Ecto neural progenitor cell (in vitro differentiated cells): ENCODE data around the gene ETS2.

Experiments
- DNase-seq: peaks from one replicate; pipeline ENCODE4 v3.0.0-alpha.2; 2018; ENCODE audit warnings: low spot score

Gene ETS2

DNA sequence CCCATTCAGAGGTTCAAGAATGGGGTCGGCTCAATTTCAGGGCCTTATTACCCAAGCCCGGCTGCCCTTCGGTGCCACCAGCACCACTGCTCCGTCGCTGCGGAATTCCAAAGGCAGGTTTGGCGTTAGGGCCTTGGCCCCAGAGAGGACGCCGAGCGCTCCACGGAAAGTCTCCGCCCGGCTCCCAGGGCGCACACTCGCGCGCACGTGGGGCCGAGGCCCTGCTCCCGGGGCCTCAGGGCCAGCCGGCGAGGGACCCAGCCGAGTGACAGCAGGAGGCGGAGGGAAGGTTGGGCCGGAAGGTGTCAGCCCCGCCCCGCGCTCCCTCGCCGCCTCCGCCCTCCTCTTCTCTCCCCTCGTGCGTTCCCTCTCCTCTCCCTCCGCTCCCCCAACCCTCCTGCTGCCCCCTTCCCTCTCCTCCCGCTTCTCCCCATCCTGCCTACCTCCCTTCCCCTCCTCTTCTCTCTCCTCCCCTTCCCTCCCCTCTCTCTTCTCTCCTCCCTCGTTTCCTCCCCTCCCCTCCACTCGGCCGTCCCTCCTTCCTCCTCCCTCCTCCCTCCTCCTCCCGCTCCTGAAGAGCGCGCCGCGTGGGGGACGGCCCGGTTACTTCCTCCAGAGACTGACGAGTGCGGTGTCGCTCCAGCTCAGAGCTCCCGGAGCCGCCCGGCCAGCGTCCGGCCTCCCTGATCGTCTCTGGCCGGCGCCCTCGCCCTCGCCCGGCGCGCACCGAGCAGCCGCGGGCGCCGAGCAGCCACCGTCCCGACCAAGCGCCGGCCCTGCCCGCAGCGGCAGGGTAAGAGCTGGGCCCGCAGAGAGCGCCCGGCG, at the start of gene ETS2:
Gene ETS2, plus strand, starts transcription at position 602 of the 825 bp plus-strand sequence. CDS start 4,106 bp downstream, outside the sequence.
- DNase-seq, result peak; percentile 88

DNA sequence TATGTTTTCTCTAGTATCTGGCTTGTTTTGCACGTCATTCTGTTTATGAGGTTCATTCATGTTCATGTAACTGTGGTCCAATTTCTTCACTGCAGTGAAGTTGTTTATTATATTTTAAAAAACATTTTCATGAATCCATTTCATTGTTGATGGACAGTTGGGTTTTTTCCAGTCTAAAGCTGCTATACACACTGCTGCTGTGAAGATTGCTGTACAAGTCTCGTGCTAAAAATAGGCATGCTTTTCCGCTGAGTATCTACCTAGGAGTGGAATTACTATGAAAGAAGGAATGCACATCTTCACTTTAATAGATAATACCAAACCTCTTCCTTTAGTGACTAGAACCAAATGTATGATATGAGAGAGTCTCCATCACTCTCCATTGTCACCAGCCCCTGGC, 49.0 kb upstream of the ETS2 start:
- no peak for DNase-seq

DNA sequence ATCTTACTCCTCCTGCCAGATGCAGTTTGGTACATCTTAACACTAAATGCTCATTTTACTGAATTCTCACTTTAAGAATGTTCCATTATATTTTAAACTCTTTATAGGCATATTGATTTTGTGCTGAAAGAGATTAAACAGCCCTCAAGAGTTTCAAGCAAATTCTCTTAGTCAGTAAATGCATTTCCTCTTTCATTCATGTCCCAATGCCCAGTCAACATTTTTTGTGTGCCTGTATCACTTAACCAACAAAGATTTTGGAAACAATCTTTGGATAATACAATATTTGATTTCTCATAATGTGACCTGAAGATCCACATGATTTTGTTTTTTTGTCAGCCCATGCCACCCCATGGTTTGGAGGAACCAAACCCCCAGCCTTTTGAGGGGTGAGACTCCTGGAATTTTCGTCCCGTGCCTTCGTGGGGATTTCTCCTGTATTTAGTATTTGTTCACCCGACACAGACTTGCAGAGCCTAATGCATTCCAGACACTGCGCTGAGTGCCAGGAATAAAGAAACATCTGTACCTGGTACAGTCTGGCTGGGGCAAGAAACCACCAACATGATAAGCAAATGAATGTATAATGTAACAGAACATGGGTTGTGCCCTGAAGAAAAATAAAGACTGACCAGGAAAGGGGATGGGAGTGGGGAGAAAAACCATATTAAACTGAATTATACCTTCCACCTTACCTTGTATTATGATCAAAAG, 47.1 kb upstream of the ETS2 start:
- DNase-seq, result no peak

DNA sequence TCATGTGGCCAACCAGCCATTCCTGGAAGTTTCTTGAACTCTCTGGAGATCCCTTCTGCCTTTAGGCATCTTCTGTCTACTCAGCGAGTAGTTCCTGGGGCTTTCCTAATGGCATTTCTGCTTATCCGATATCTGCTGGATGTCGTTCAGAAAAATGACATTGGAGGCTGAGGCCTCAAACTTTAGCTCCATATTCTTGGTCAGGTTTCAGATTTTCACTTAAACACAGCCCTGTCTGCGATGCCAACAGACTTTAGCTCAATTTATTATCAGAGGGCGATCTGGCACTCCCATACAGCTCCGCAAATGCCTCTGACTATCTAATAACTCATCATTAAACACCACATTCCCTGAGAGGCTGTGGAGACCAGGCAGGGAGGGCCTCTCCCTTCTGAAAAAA, 46.3 kb upstream of the ETS2 start:
- no peak for DNase-seq

DNA sequence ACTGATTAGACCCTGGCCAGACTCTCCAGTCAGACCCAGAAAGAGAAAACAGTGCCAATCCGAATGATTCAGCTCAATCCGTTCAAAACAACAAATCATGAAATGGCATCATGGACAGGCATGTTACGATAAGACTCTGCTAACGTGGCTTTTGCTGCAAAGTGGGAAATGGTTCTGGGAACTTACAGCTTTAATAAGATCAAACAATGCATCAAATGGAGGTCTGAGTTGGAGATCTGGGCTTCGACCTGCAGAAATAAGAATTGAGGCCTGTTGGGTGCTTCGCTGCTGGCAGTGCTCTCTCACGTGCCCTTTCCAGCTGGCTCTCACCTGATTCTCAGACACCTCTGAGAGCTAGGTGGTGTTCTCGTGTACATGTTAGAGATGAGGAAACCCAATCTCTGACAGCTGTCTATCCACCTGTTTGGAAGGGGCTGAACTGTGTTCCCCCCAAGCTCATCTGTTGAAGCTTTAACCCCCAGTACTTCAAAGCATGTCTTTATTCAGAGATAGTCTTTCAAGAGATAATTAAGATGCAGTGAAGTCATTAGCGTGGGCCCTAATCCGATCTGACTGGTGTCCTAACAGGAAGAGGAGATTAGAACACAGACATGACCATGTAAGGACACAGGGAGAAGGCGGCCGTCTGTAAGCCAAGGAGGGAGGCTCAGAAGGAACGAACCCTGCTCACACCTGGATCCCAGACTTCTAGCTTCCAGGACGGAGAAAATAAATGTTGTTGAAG, 45.5 kb upstream of the ETS2 start:
- DNase-seq, result peak; percentile 50

DNA sequence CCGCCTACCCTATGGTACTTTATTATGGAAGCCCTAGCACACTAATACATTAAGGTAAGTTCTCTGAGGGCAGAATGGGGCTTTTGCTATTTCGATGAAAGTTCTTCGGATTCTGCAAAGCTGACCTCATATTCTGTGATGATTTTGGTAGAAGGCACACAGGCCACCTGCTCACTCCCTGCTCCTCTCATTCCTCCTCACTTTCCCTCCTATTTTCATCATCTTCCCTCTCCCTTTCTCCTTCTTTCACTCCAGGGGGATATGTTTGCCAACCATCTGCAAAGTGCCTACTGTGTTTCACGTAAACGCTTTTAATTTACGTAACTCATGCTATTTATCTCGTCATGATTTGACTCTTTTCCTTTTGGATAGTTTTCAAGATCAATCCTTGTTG, 45.0 kb upstream of the ETS2 start:
- DNase-seq, result no peak

DNA sequence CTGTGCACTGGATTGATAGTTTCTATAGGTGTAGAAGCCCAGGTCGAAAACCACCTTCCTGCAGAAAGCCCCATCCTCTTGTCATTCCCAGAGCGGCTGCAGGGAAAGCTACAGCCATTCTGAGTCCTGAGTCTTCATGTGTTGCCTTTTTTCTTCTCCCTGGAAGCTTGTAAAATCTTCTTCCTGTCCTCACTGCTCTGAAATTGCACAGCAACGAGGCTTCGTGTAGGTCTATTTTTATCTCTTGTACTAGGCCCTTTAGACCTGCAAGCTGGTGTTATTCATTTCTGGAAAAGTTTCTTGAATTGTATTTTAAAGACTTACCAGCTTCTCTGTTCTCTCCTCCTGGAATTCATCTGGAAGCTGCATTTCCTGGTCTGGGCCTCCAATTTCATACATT, 44.2 kb upstream of the ETS2 start:
- no peak for DNase-seq

DNA sequence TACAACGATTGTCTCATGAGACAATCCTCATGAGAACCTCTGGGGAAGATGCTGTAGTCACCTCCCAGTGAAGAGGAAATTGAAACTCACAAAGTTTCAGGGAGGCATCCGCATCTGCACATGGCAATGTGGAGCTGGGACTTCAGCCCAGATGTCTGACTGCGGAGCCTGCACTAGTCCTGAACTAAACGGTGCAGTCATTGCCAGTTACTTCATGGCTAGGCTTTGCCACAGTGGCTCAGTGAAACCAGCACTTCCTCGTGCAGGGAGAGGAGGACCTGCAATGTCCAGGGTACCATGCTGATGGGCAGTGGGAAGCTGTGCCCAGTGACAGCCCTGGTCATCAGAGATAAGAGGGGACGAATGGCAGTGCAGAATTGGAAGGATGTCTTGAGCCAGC, 40.7 kb upstream of the ETS2 start:
- DNase-seq, result no peak

DNA sequence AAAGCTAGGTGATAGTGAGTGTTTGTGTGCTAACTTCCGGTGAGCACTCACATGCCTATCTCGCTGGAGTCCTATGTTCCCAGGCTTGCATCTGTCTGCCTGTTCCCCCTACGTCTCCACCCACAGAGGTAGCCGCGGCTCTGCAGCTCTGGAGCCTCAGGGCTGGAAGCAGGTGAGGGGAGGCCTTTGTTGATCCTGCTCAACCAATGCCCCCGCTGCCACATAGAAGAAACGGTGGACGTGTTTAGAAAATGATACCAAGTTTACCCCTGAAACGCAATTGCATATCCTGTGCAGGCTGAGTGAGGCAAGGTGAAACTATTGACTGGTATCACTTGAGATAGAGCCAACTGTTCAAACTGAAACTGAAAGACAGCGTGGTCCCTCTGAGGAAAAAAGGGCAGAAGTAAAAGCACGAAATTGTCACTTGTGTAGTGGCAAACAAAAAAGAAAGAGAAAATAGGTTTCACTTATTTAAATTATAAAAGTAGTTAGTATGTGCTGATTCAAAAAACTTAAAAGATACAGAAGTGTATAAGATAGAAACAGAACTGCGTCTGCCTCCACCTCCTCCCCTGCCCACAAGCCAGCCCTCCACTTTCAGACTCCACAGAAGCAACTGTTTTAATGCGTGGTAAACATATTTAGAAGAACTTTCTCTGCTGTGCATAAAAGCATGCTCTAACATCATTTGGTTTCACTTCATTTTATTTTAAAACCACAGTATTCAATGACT, 38.6 kb upstream of the ETS2 start:
- DNase-seq, result no peak

DNA sequence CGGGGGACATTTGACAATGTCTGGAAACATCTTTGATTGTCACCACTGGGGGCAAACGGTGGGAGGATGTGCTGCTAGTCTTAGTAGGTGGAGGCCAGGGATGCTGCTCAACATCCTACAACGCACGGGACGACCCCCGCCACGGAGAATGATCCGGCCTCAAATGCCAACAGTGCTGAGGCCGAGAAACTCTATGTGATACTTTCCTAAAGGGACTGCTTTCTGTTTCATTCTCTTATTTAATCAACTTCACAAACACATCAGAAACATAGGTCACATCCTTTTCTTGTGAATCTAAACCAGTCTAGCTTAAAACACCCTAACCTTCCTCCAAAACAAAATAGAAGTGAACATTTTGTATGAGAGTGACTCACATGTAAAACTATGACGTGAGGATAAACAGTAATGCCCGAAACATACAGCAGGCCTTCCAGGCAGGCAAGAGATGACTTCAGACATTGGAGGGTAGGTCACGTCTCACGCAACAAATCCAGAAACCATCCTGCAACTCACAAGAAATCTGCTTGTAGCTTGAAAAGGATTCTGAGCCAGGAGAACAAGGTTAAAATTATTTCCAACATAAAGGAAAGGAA, 37.2 kb upstream of the ETS2 start:
- DNase-seq, result no peak

DNA sequence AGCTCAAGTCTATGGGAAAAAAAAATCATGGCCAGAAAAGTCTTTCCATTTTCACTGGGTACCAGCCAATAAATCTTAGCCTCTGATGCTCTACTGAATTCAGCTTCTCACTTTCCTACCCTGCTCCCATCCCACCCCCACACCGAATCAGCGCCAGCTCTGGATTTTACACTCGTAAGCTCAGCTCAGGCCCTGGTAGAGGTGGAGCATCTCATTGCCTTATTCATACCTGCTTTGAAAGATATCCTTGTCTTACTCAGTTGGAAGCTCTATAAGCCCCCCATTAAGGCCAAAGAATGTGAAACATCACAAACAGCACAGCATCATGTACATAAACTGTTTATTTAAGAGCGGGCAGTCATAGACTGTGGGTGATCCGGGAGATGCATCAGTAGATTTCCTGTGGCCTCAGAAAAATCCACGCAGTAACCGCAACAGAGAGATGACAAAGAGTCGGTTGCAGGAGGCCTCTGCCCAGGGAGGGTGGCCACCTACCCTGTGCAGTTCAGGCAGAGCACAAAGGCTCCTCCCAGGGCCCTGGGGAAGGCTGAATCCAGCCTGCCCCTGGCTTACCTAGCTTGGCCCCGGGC, 36.4 kb upstream of the ETS2 start:
- no peak for DNase-seq

DNA sequence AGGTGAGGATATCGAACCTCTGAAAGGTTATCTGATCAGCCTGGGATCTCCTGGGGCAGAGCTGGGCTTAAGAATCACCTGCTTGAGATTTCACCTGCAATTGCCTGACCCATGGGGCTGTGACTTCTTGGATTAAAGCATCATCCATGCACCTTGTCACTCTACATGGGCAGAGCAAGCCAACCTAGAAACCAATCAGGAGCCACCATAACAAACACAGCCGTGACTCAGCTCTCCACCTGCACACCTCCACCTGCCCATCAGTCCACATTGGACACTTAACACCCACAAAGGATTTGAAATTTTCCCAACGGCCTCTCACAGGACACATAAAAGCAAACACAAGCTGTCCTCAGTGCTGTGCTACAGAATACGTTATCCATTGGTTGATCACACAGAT, 35.1 kb upstream of the ETS2 start:
- no peak for DNase-seq

DNA sequence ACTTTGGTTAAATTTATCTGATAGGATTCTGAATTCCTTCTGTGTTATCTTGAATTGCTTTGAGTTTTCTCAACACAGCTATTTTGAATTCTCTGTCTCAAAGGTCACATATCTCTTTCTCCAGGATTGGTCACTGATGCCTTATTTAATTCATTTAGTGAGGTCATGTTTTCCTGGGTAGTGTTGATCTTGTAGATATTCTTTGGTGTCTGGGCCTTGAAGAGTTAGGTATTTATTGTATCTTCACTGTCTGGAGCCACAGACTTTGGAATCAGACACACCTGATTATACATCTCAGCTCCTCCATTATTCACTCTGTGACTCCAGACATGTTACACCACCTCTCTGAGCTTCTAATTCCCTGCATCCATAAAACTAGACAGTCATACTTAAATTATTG, 34.2 kb upstream of the ETS2 start:
- no peak for DNase-seq

DNA sequence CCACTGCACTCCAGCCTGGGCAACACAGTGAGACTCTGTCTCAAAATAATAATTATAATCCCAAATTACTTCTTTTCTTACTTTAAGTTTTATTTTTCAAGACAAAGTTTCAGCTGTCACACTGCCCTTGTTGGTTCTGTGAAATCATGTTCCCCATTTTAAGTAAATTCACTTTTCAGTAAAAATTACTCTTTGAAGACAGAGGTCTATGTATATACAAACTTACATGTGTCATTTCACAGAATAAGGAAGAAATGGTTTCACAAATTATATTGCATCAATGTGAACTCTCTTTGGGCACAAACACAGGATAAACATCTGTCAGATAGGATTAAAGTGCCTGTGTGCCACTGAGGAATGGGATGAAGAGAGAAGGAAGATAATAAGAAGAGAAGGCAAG, 33.1 kb upstream of the ETS2 start:
- no peak for DNase-seq

DNA sequence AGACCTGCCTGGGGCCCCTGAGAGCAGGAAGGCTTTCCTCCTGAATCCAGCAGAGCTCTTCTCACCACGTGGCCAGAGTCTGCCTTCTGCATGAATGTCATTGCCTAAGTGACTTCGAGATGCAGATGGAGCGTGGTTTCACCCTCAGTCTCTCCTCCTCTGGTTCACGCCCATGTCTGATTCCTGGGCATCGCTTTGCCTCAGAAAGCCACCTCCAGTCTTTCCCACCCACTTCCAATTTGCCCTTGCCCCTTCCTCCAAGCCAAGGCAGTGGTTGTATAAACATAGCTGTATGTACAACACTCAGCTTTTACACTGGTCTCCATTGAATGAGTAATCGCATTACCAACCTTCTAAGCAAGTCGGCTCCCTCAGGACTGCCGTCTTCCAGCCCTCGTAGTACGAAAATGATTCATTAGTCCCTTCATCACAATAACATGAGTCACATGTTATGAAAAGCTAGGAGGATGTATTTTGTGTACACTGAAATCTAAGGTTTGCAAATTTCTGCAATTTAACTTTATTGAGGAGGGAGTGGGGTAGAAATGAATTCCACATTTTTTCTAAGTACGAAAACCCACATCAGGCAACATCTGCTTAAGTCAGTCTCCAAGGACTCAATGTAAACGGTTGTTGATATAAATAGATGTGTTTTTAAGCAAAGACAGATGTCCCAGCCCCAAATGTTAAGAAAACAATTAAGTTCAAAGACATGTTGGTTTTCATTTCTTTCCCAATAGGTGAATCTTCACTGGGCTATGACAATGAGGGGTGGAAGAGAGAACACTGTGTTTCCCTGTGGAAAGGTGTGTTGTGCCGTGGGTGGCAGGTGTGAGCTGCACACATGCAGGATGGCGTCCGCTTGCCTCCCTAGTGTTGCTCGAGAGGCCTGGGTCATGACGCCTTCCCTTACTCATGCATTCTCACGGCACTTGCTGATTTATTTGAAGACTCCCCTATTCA, 32.3 kb upstream of the ETS2 start:
- no peak for DNase-seq

DNA sequence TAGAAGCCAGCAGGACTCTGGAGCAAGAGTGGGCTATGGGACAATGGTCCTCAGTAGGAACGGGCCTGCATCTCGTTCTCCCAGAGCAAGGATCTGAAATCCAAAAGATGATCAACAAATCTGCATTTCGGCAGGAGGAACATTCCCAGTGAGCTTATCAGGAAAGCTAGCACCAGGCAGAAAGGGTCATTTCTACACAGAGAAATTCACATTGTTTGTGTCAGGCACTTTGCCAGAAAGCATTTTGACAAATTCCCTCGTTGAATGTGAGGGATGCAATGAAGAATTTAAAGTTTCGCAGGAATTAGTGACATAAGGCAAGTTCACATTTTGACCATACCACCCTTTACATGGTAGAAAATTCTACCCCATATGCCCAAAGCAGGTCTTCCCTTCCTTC, 31.6 kb upstream of the ETS2 start:
- no peak for DNase-seq

DNA sequence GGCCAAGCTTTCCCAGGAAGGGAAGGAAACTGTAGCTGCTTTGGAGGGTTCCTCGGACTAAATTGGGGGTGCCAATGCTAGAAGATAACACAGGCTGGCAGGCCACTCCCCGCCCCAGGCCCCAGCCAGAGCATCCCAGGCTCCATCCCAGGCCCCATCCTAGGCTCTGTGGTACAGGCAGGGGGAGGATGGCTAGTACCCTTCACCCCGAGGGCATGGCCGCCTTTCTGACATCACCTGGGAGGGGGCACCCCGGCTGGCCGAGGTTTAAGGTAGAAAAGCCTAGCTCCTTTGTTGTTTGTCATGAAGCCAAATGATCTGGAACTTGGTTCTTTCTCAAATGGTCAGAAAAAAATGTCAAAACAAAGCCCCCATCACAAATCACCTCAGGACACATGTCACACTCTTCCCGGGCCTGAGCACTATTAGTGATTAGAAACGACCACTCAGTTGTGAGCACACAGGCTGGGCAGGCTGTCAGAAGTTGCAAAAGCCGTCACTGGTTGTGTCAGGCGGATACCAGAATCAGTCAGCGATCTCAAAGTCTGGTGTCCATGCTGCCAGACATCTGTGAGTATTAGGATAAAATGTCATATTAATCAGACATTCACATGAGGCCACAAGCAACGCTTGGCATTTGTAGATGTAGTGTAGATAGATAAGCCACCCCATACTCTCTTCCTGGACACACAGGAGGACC, 31.0 kb upstream of the ETS2 start:
- no peak for DNase-seq

DNA sequence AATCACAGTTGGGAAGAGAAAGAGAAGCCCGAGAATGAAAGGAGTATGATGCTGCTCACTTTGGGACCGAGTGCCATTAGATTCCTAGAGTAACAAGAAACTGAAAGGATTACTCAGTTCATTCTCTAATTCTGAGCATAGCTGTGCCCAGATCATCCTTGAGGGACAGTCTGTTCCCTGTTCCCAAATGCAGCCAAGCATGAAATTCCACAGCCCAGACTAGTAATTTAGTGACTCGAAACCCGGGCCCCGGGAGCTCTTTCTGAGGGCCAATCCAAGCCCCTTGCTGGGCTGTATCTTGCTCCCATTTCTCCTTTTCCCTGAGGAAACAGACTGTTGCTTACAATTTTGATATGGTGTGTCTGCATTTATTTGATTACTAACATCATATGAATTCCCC, 30.0 kb upstream of the ETS2 start:
- DNase-seq, result no peak

DNA sequence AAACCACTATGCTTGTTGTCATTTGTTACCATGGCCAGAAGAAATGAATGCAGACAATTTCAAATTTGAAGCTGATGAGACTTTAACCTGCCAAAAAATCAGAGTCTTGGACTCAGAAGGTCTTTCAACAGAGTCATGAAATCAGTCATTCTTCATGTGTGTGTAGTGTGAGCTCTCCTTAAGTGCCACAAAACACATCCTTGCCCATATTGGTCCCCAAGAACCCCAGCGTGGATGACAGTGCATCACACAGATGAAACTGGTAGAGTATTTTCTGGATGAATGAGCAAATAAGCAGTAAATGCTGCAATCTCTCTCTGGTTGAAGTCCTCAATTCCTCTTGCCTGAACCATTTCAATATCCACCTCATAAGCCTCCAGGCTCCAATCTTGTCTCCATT, 28.7 kb upstream of the ETS2 start:
- DNase-seq, result no peak

DNA sequence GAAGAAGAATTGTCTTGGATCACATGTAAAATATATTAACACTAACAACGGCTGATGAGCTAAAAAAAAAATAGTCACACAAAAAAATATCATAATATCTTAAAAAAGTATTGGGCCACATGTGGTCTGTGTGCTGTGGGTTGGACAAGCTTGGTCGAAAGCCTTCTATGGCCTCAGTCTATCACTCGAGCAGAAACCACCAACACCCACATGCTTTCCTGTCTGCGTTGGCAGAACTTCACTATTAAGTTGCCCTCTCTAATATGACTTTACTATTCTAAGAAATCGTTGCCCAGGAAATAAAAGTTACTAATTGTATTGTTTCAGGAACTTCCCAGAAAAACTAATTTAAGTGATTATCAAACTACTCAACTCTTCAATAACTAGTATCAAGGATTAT, 28.2 kb upstream of the ETS2 start:
- no peak for DNase-seq
